Measurements from ENCODE around the gene EFCAB6. TPM values are rescaled to one million over a fixed set of nuclear protein-coding genes. Genes with fewer than 3 reads are reported as not detected.

The EFCAB6 gene
- total RNA-seq, 1 donor from 2014 or later = 2.1 TPM

DNA sequence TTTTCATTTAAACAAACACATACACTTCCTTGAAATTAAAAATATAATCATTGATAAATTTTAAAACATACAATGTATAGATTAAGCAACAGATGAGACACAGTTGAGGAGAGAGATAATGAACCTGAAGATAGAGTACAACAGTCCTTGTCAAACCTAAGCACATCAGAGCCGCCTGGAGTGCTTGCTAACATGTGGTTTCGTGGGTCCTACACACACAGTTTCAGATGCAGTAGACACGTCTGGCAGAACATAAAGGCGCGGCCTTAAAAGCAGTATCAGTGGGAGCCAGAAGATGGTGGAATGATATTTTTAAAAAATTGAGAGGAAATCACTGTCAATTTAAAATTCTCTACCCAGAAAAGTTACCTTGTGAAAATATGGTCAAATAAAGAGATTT is 265.9 kb downstream of the EFCAB6 start:
- DNase-seq = no peak

DNA sequence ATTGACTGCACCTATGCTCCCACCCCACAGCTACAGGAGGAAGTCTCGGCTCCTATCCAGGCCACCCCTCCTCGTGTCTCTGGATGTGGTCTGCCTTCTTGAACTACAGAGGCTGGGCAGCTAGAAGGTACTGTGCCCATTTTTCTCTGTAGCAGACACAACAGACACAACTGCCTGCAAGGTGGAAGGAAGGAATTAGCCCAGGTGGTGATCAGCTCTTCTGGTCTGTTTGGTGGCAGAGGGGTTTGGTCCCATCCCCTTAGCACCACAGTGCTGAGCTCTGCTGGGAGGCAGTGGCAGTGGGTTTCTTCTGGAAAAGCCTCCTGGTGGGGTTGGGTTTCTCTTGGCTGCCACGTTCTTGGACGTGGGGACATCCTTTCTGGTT is 267.8 kb downstream of the EFCAB6 start:
- DNase-seq = no peak

GRCh38 chr22:43543522-43544288 is 268.4 kb downstream of the EFCAB6 start:
- no peak for DNase-seq

GRCh38 chr22:43542681-43543521 is 269.2 kb downstream of the EFCAB6 start:
- DNase-seq = no peak

DNA sequence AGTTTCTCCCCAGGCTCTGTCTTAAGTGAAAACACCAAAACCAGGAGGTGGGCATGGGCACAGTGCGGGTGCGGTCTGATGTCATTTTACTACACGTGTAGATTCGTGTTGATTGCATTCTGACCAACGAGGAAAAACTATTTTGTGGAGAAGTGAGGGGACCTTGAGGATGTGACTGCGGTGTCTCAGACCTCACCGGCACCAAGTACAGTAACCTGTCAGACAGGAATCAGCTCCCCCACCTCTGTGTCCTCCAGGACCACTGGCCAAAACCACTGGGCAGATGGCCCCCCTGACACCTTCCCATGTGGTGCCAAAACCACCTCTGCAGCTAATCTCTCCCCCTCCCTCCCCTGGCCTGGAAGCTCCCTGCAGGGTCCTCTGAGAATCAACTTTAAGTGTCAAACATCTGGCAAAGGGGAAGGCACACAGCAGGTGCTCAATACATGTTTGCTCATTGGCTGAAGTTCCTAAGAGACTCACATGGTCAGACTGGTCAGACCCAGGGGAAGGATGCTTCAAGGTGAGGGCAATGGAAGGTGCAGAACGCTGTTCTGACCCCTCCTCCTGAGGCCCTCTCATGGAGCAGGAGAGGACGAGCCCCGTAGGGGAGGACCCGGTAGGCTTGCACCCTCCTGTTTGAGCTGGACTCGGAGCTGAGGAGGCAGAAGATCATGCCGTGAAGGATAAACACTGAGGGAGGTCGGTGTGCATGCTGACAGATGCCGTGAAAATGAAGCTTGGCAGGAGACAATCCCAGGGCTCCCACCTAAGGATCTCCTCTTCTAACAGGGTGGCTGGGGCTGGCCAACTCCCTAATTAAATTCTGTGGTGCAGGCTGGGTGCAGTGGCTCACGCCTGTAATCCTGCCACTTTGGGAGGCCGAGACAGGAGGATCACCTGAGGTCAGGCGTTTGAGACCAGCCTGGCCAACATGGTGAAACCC is 270.4 kb downstream of the EFCAB6 start:
- no peak for DNase-seq

DNA sequence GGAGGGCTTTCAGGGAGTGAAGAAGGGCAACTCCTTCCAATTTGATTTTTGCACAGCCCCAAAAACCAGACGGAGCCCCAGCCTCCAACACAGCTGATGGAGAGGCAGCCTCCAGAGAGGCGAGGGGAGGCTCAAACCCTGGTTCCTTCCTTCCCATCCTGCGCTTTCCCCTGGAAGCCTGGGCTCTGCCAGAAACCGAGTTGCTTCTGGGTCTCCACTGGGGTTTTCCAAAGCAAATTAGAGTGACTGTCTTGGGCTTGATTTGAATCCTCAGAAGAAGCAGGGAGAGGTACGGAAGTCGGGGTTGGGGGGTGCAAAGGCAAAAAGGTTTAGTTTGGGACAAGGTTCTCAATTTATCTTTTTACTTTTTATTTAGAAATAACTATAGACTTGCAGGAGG is 271.1 kb downstream of the EFCAB6 start:
- no peak for DNase-seq

- DNase-seq = no peak
Measured at GRCh38 chr22:43540529-43540923, 271.6 kb downstream of the EFCAB6 start.

DNA sequence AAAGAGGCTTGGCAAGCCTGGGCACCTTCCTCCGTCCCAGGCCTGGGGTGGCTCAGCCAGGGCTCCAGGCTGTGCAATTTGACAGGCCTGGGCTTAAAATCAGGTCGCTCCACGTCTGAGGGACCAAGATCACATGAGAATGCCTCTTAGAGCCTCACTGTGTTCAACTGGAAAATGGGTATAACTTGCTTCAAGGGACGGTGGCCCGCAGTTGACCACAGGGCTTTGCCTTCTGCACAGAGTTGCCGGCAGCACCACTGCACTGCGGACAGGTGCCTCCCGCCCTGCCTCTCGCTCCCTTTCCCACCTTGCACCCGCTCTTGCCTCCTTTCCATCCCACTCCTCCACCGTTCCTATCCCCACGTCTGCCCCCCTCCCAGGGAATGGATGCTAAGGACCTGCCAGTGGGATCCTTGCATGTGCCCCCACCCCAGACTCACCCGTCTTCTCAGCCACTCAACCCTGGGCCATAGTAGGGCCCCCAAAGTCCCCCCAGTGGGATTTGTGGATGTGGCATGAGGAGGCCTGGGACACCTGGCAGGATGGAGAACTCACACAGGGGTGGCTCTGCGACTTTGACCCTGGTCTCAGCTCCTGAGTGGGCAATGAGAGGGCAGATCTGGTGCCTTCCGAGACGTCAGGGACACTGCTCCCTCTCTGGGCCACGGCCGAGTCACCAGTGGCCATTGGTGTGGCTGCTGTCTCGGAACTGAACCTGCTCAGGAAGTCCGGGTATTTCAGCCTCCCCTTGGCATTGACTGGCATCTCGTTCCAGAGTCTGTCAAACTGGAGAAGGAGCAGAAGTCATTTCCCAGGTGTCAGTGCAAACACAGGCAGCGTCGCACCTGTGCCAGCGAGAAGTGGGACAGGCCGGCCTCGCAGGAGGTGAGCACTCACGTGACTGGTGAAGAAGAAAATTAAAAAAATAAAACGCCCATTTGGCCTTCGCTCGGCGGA is 272.3 kb downstream of the EFCAB6 start:
- DNase-seq = no peak

GRCh38 chr22:43537019-43537585 is 275.0 kb downstream of the EFCAB6 start:
- DNase-seq = no peak

- no peak for DNase-seq
Measured at GRCh38 chr22:43535741-43536140, 276.4 kb downstream of the EFCAB6 start.

GRCh38 chr22:43535336-43535735 is 276.8 kb downstream of the EFCAB6 start:
- DNase-seq = no peak

DNA sequence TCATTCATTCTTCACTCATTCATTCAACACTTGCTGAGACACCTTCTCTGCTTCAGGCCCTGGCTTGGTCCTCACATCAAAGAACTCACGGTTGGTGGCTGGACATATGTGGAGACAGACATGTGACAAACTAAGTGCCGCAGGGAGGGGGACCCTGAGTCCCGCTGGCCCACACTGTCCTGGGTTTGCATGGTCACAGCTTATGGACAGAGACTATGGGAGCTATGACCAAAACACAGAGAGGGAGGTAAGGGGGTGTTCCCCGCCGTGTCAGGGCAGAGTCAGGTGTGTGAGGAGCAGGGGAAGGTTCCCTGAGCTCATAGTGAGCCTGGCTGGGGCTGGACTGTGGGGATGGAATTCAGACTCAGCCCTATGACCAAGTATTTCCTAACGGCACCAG is 277.2 kb downstream of the EFCAB6 start:
- no peak for DNase-seq

- no peak for DNase-seq
Measured at GRCh38 chr22:43533656-43534428, 278.3 kb downstream of the EFCAB6 start.

DNA sequence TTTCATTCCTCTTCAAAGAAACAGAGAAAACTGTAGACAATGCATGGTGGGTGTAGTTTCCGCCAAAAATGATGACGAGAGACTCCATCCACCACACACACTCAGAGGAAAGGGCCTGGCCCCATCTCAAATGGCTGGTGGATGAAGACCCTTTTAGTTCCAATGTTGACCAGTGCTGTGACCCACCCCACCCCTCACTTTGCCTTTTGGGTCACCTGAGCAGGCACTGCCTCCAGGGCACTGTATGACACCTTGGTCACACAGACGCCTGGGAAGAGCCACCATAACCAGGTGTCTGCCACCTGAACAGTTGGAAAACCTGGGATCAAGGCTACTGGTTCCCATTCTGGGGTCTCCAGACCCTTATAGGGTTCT is 279.0 kb downstream of the EFCAB6 start:
- DNase-seq = no peak

DNA sequence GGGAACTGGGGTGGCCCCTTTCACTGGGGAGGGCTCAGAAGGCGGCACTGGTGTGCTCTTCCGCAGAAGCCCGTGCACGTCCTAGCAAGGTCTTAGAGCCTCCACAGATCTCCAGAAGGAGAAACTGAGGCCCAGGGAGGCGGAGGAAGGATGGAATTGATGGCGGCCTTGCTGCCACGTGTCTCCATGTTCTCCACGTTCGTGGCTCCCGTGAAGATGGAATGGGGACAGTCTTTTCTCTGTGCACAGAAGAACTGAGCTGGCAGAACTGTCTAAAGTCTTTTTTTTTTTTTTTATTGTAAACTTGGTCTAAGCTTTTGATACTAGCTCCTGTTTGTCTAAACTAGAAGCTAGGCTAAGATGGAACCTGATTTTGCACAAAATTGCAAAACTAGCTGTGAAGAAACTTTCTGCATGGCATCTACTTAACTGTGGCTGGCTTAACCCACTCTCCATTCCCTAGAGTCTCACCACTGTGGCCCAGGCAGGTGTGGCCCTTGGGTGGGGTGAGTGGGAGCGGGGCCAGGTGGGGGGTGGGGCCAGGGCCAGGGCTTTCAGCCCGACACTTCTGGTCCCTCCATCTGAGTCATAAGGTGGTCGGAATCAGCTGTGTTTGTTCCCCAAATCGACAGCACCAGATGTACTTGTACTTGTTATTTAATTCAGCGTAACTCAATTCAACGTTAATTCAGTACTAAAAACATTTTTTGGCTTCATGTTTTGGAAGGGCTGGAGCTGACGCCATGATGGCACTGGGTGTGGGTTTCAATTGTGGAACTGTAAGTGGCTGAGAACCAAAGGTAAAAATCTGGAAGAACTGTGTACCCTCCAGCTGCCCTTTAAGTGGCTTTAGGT is 279.6 kb downstream of the EFCAB6 start:
- DNase-seq = no peak

DNA sequence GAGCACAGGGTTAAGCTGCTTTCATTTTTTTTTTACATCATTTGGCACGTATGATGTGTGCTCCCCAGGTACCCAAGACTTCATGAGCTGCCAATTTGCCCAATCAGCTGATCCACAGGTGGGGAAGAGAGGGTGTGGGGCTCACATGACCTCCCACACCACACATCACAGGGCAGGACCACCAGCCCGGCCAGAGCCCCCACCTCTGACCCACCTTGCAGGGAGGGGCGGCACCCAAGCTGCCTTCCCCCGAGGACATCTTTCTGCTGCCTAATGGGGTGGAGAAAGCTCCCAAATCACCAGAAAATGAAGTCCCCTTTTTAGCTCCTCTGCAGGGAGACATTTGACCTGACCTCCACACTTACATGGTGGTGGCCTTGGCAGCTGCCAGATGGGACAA is 280.5 kb downstream of the EFCAB6 start:
- DNase-seq = no peak

DNA sequence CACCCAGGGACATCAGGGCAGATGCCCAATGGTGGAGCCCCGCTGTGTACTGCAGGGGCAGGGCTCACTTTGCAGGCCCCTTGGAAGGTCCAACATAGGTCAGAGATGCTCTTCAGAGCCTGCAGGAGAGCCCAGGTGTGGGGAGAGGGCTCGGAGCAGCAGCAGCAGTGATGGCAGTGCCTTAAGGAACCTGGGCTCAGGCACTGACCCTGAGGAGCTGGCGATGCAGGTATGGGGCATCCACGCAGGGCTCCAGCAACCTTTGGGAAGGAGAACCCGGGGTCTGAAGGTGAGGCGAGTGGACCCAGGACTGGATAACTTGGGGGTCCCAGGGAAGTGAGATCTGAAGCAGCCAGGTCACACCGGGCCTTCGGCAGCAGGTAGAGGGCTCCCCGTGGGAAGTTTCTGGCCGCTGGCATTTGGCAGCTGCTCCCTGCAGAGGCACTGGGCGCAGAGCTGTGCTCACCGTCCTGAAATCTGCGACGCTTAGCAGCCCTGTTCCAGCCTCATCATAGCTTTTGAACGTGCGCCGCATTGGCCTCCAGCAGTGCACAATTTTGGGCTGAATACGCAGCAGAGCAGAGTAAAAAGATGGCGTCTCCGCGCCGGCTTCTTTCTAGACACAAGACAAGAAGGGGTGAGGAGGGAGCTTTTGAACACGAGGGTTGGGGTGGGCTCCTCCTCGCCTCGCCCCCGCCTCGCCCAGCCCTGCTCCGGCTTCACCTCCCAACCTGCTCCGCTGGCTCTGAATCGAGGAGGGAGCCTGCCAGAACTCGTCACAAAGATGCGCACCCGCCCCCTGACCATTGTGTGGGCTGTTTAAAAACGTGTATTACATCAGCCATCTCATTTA is 281.5 kb downstream of the EFCAB6 start:
- peak; percentile 1 for DNase-seq

GRCh38 chr22:43529934-43530333 is 282.2 kb downstream of the EFCAB6 start:
- DNase-seq = no peak

All from skin of body (tissue), 2 donors.